Adrenal gland (tissue), 12 donors: Measurements from ENCODE around the gene GAMT. TPM values are rescaled to one million over a fixed set of nuclear protein-coding genes. Genes with fewer than 3 reads are reported as not detected.

Experiments
- DNase-seq, 7 donors: peaks; one replicate each; pipeline ENCODE4 v3.0.0-alpha.2; 2019 to 2020
- H3K27ac ChIP-seq, 5 donors: fragments of 200-600 bp; sonication (generic) in 4 of 5; 1 replicate in 3 of 5; 2 replicates in 2 of 5; pipeline versions ENCODE4 v1.5.1 to v1.8.0; 2016 to 2020; ENCODE audit warnings: mild to moderate bottlenecking in 1 of 5
- H3K27me3 ChIP-seq: fragments of 200-600 bp; 2 replicates; pipeline ENCODE4 v1.8.0; 2021
- H3K36me3 ChIP-seq, 2 donors: fragments of 200-600 bp; replicated peaks in 1 of 2; 1 replicate in 1 of 2; 2 replicates in 1 of 2; pipeline versions ENCODE4 v1.5.1 to v1.8.0; 2018 to 2022
- H3K4me1 ChIP-seq, 2 donors: fragments of 200-600 bp; replicated peaks in 1 of 2; 1 replicate in 1 of 2; 2 replicates in 1 of 2; pipeline versions ENCODE4 v1.5.1 to v1.8.0; 2018 to 2021
- H3K4me3 ChIP-seq, 4 donors: fragments of 200-600 bp; sonication (generic) in 3 of 4; one replicate each; pipeline ENCODE4 v1.5.1; 2016 to 2018
- H3K9me3 ChIP-seq, 3 donors: fragments of 200-600 bp; sonication (generic) in 1 of 3; replicated peaks in 1 of 3; 1 replicate in 2 of 3; 2 replicates in 1 of 3; pipeline versions ENCODE4 v1.5.1 to v1.8.0; 2016 to 2021
- CTCF ChIP-seq, 6 experiments: fragments of 450-650 bp in 4 of 6; fragments of 200-600 bp in 2 of 6; sonication (generic) in 1 of 6; IDR thresholded peaks; 1 replicate in 5 of 6; 2 replicates in 1 of 6; pipeline versions ENCODE4 v1.5.1 to v1.8.0; 2016 to 2021; ENCODE audit warnings: antibody characterized with exemption in 6 of 6, mild to moderate bottlenecking in 2 of 6, moderate library complexity in 1 of 6
- POLR2A ChIP-seq, 2 donors: fragments of 450-650 bp; IDR thresholded peaks; one replicate each; pipeline ENCODE4 v1.6.1; 2017; ENCODE audit warnings: antibody characterized with exemption in 2 of 2, mild to moderate bottlenecking in 2 of 2, moderate library complexity in 1 of 2
- WGBS, 4 donors: extraction: QIAGEN DNeasy Blood & Tissue Kit in 2 of 4; methylation state at CpG; one replicate each; pipeline versions ENCODE4 v1.1.5 to v1.1.7; 2013 to 2017; 5-methylcytosine and 5-hydroxymethylcytosine counted together
- intact Hi-C, 2 donors: fragments of 100-400 bp; cut with DNase I; formaldehyde crosslinking; loops; one replicate each; pipeline versions ENCODE4 v1.14.1 to v1.15.0; 2022 to 2023
- polyA plus RNA-seq, 3 donors: library from polyadenylated mRNA; stranded (reverse); fragments of 200-250 nt in 2 of 3; fragments of 350-450 nt in 1 of 3; fragmentation: Illumina TruSeq in 1 of 3; extraction: RNeasy Lipid Tissue Mini Kit (QIAGEN cat#74804) in 1 of 3; gene quantifications; one replicate each; pipeline ENCODE4 v1.2.3, GENCODE V29; 2013 to 2014
- total RNA-seq, 9 donors: library from RNA; depleted of rRNA in 4 of 9; stranded (reverse); fragments of >200 nt in 4 of 9; fragments of 120-200 nt in 1 of 9; fragmentation: NEBNext Ultra II Directional in 1 of 9; extraction: Animal tissue kit (Norgen Biotek cat#: 25700) in 1 of 9; gene quantifications; one replicate each; pipeline versions ENCODE4 v1.1.0 to v1.2.4, GENCODE V29; 2013 to 2023
- donor health status: healthy with polysubstance abuse.
- donor health status: Bipolar disorder and iron deficiency.
- donor health status: DM: yes; HTN: yes; CAD: no.
- donor health status: DM: no; HTN: no; CAD: no.
- donor health status: DM: no; HTN: no; CAD: no.
- donor health status: DM: yes; HTN: yes; CAD: no.

The GAMT gene
- total and polyA plus RNA-seq, 12 donors = 7.4 to 96.9 (median 36.3) TPM

- no peak for DNase-seq
- Histone ChIP-seq H3K27me3 (no peaks in the 10 kb centered on the region), H3K4me1 (peaks cover 7 to 16% of the 10 kb centered on the region in 2 donors), H3K9me3 (no peaks in the 10 kb centered on the region), H3K27ac (no peak overlapping the region), H3K36me3 (peaks cover 0 to 72% of the 10 kb centered on the region in 2 donors), H3K4me3 (no peak overlapping the region)
- WGBS, 4 donors = 86 to 93% (median 91%) methylated on average over 29 to 37 of the region's 37 CpGs
- no peak for TF ChIP-seq CTCF (IDR thresholded peaks at IDR 0.05)
- TF ChIP-seq POLR2A (IDR thresholded peaks at IDR 0.05) = no peak
- intact Hi-C loops = no loop called here
These were observed 35.7 kb downstream of the GAMT start for GRCh38 chr19:1365319-1366269.

GRCh38 chr19:1364070-1364704, 37.2 kb downstream of the GAMT start:
- Histone ChIP-seq H3K9me3 (no peaks in the 10 kb centered on the region), H3K27me3 (no peaks in the 10 kb centered on the region), H3K36me3 (peaks cover 0 to 65% of the 10 kb centered on the region in 2 donors), H3K27ac (no peak overlapping the region), H3K4me3 (no peak overlapping the region), H3K4me1 (peaks cover 10 to 20% of the 10 kb centered on the region in 2 donors)
- TF ChIP-seq POLR2A (IDR thresholded peaks at IDR 0.05) (no peak), CTCF (IDR thresholded peaks at IDR 0.05) (peak in 1 of 6 experiments; percentile 16)
- 75 to 85% (median 84%) methylated on average over 15 of the region's 15 CpGs for WGBS, 4 donors
- no peak for DNase-seq
- intact Hi-C loops = no loop called here

GRCh38 chr19:1363599-1363998, 37.7 kb downstream of the GAMT start:
- H3K4me3 ChIP-seq = no peak overlapping the region
- no peak overlapping the region for H3K27ac ChIP-seq
- WGBS, 4 donors = 79 to 84% (median 80%) methylated on average over 9 to 10 of the region's 10 CpGs
- DNase-seq = no peak
- H3K36me3 ChIP-seq = peaks cover 0 to 67% of the 10 kb centered on the region in 2 donors
- H3K27me3 ChIP-seq = no peaks in the 10 kb centered on the region
- no peak for TF ChIP-seq CTCF (IDR thresholded peaks at IDR 0.05)
- TF ChIP-seq POLR2A (IDR thresholded peaks at IDR 0.05) = no peak
- H3K4me1 ChIP-seq = peaks cover 10 to 20% of the 10 kb centered on the region in 2 donors
- intact Hi-C loops = no loop called here
- no peaks in the 10 kb centered on the region for H3K9me3 ChIP-seq
